ENCODE measurements around the gene LILRB1.
"Not testable (repeated sequence)": the region's sequence is repeated elsewhere in the genome, so short reads cannot be mapped to it uniquely, and the experiment has no call there.

The LILRB1 gene

GRCh38 chr19:54626757-54627156, 3.5 kb upstream of the LILRB1 start:
- no peak for DNase-seq

DNA sequence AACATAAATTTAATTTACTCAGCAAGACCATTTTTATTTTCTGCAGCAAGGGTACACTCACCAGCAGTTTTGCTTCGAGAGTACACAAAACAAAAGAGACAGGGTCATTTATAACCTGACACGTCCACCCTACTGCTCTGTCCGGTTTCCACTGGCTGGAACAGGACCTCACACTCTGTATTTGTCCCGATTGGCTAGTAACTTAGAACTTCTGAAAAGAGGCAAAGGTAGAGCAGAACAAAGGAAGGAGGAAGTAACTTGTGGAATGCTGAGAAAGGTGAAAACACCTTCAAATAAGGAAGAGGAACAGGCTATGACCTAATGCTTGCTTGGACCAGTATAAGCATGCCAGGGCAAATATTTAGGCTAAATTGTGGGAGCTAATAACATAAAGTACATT, 2.4 kb upstream of the LILRB1 start:
- DNase-seq = not testable (repeated sequence)

DNA sequence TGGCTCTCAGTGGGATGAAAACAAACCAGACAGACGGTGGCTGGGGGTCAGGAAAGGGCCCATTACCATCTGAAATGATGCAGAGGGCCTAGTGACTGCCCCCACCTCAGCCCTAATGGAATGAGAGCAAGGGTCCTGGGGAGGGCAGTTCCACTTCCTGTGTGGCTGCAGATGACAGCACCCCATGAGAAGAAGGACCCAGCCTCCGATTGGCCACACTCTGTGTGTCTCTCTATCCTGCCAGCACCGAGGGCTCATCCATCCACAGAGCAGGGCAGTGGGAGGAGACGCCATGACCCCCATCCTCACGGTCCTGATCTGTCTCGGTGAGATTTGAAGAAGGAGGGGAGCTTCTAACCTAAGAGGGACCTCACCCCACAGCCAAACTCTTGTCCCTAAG, 498 bp downstream of the LILRB1 start:
- no peak for DNase-seq

- not testable (repeated sequence) for DNase-seq
Observed at GRCh38 chr19:54631489-54632337, 1.4 kb downstream of the LILRB1 start.

- not testable (repeated sequence) for DNase-seq
Observed at GRCh38 chr19:54632517-54632916, 2.2 kb downstream of the LILRB1 start.

DNA sequence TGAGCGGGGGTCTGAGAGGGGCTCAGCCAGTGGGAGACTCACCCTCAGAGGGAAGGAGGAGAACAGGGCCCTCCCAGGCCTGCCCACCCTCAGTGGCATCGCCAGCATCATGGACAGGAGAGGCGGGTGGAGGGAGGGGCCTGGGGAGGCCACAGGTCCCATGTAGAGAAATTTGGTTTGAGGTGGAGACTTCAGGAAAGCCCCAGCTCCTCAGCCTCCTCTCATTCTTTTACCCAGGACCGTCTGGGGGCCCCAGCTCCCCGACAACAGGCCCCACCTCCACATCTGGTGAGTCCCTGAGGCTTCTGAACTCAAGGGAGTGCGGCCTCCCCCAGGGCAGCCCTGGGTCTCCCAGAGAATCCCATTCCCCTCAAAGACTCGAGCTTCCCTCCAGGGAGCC, 3.1 kb downstream of the LILRB1 start:
- DNase-seq = no peak

DNA sequence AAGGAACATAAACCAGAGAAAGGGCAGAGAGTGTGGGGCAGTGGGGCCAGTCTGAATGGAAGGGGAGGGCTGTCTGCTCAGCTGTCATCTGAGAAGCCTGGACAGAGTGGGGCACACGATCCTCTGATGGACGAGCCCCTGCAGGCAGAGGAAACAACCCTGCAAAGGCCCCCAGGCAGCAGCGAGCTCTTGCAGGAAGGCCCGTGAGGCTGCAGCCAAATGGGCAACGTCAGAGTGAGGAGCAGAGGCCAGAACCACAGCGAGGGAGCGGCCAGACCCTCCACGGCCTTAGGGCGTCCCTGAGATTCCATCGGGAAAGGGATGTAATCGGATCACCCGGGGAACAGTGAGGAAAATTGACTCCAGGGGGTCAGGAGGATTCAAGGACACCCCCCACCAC, 5.8 kb downstream of the LILRB1 start:
- not testable (repeated sequence) for DNase-seq

DNA sequence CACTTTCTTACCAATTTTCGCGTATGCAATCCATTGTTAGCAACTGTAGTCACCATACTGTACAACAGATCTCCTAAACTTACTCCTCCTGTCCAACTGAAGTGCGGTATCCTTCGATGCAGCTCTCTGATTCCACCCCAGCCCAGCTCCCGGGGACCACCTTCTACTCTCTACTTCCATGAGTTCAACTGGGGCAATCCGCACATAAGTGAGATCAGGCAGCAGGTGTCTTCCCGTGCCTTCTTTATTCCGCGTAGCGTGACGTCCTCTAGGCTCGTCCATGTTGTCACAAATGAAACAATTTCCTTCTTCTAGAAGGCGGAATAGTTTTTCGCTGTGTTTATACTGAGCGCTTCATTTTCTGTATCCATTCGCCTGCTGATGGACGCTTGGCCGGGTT, 8.4 kb downstream of the LILRB1 start:
- no peak for DNase-seq

DNA sequence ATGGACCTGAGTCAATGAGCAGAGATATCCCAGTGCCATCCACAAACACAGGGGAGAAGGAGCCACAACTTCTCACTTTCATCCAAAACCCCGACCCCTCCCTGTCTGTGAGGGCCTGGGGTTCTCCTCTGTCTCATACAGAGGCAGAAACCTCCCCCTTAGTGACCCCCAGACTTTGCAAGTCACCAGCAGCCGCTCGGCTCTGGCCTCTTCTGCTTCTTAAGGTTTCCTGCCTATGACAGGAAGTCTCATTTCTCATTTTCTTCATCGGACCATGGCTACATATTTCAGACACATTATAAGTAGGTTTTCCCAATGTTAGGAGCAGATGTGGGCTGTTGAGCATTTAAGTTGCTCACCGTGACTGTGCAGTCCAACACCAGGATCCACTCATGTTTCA, 12.7 kb downstream of the LILRB1 start:
- DNase-seq = not testable (repeated sequence)

DNA sequence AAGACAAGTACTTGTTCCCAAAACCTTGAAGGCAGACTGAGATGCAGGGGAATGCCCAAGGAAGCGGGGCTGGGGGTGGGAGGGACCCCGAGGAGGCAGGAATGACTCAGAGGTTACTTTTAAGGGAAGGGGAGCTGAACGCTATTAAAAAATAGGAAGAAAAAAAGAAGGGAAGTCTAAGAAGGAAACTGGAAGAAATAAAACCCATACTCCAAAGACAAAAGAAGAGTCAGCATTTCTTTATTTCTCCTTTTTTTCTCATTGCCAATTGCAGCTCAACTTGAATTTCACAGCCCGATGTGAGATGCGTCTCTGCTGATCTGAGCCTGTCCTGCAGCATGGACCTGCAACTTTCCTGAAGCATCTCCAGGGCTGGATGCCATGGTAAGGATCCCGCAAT, 13.3 kb downstream of the LILRB1 start:
- not testable (repeated sequence) for DNase-seq

- DNase-seq = no peak
Observed at GRCh38 chr19:54644056-54644455, 13.8 kb downstream of the LILRB1 start.

DNA sequence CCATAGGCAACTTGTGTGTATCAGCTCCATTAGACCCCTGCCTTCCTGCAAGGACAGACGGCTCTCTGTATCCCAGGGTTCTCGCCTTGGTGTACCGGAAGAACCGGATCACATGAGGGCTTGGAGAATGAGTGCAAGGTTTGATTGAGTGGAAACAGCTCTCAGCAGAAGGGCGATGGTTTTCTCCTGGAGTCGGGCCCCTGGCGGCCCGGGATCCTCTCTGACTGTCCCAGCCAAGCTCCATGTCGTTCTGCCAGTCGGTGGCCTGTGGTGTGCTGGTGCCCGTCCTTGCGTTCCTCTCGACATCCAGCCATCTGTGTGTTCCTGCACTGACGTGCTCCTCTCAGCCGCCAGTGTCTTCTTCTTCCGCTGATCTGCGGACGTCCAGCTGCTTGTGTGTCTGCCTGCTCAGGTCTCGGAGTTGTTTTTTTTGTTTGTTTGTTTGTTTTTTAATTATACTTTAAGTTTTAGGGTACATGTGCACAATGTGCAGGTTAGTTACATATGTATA, 16.1 kb downstream of the LILRB1 start:
- no peak for DNase-seq

DNA sequence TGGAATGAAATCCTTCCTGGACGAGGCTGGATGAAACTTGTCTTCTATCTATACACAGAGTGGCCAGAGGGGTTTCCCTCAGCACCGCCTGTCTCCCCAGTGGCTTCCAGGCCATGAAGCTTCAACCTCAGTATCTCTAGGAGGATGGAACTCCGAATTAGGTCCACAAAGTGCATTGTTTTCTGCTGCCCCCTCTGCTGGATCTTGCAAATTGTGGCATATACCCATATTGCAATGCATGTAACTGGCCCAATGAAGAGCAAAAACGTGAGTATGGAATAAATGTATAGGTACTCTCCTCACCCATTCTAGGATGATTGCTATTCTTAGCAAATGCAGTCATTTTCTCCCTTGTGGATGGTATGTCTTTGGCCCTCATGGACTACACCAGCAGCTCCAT, 17.8 kb downstream of the LILRB1 start:
- DNase-seq = no peak

DNA sequence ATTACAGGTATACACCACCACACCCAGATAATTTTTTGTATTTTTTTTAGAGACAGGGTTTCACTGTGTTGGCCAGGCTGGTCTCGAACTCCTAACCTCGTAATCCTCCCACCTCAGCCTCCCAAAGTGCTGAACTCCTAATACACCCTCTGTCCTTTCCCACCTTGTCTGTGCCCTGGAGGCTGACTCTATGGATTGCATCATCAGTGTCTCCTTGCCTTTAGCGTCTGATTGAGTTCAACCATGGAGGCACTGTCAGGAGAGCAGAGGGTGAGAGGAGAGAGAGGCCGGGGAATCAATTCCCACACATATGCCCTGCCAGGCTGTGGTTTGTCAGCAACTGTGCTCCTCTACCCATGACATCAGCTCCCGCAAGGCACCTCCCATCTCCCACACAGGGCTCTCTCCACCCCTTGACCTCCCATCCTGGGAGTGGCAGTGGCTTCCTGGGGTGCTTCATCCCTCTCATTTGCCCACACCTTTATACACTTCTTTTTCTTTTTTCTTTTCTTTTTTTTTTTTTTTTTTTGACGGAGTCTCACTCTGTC, 19.9 kb downstream of the LILRB1 start:
- no peak for DNase-seq

- peak in 1 of 2 experiments; percentile 18 for DNase-seq
Observed at GRCh38 chr19:54653181-54653809, 23.0 kb downstream of the LILRB1 start.

DNA sequence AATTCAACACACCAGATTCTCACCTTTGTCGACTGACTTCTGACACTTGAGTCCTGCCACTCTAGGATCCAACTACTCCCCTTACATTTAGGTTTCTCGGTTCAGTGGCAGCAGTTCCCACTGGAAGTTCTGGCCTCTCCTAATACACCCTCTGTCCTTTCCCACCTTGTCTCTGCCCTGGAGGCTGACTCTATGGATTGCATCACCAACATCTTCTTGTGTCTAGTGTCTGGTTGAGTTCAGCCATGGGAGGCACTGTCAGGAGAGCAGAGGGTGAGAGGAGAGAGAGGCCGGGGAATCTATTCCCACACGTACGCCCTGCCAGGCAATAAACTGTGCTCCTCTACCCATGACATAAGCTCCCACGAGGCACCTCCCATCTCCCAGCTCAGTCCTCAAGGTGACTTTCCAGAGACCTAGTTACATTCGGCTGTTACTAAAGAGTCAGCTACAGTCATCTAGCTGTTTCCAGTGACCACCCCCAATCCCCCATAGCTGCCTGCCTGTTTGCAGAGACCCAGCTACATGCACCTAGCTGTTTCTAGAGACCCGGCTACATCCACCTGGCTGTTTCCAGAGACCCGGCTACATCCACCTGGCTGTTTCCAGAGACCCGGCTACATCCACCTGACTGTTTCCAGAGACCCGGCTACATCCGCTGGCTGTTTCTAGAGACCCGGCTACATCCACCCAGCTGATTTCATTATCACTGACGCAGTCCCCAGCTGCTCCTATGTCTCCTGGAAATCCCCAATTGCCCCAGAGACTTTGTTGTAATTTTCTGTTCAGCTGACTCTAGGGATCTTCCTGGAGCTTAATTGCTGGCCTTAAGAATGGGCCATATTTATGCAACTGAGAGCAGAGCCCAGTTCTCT, 24.4 kb downstream of the LILRB1 start:
- no peak for DNase-seq

GRCh38 chr19:54659300-54659699, 29.0 kb downstream of the LILRB1 start:
- DNase-seq = no peak

- DNase-seq = no peak
Observed at GRCh38 chr19:54660306-54660705, 30.0 kb downstream of the LILRB1 start.

DNA sequence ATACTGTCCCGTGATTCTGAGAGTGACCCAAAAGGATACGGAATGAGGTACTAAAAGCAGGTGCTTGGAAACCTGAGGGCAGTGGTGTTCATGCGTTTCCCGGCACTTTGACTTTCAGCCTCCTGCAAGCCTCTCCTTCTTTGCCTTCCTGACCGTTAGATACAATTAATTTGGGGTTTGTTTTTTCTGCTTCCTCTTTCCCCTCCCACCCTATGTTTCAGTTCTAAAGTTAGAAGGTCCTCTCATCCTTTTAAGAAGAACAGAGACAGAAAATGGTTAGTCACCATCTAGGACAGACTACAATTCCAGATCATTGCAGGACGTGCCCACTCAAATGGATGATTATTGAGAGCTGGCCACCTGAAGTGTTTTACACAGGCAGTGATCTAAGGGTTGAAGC, 30.7 kb downstream of the LILRB1 start:
- DNase-seq = no peak

GRCh38 chr19:54661846-54662481, 31.7 kb downstream of the LILRB1 start:
- no peak for DNase-seq

DNA sequence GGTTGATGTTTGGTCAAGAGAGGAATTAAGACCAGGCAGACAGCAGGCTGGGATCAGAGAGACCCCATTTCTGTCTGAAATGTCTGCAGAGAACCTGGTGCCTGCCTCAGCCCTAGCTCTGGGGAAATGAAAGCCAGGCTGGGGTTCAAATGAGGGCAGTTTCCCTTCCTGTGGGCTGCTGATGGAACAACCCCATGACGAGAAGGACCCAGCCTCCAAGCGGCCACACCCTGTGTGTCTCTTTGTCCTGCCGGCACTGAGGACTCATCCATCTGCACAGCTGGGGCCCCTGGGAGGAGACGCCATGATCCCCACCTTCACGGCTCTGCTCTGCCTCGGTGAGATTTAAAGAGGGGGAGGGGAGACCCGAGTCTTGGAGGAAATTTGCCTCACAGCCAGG, 32.4 kb downstream of the LILRB1 start, which contains the start of gene LILRB4:
LILRB4 (plus strand) TSS at position 256 of the 400 bp plus-strand sequence; CDS start at position 305, 49 bp downstream.
- no peak for DNase-seq

DNA sequence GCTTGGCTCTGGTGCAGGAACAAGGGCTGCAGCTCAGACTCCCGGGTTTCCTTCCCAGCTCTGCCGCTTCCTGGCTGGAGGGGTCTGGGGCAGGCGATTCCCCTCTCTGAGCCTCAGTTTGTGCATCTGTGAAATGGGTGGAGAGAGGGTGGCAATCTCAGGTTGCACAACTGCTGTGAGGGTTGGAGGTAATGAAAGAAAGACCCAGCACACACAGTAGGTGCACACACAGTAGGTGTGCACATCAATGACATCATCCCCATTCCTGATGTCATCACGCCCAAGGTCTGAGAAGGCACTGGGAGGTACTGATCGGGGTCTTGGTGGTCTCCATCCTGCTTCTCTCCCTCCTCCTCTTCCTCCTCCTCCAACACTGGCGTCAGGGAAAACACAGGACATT, 35.2 kb downstream of the LILRB1 start:
- no peak for DNase-seq

Data from NCI-H446 (cell line).